CD4-positive, alpha-beta T cell treated with Interleukin-4 for 4 hours (primary cell): Measurements from ENCODE around the gene PDE11A.
"Not testable (repeated sequence)": the region's sequence is repeated elsewhere in the genome, so short reads cannot be mapped to it uniquely, and the experiment has no call there.

ENCODE experiments used
- DNase-seq: peaks from one replicate; pipeline ENCODE4 v3.0.0-alpha.2; 2020

PDE11A gene

GRCh38 chr2:177880285-177880684 lies 192.3 kb downstream of the PDE11A start:
- no peak for DNase-seq

- no peak for DNase-seq
Observed at GRCh38 chr2:177876950-177877349, 195.6 kb downstream of the PDE11A start.

GRCh38 chr2:177874686-177875085 lies 197.9 kb downstream of the PDE11A start:
- no peak for DNase-seq

- no peak for DNase-seq
Observed at GRCh38 chr2:177873915-177874314, 198.7 kb downstream of the PDE11A start.

GRCh38 chr2:177872286-177872685 lies 200.3 kb downstream of the PDE11A start:
- DNase-seq: no peak

GRCh38 chr2:177869912-177870311 lies 202.7 kb downstream of the PDE11A start:
- no peak for DNase-seq

GRCh38 chr2:177869209-177869608 lies 203.4 kb downstream of the PDE11A start:
- DNase-seq: no peak

GRCh38 chr2:177868806-177869205 lies 203.8 kb downstream of the PDE11A start:
- DNase-seq: no peak

- no peak for DNase-seq
Observed at GRCh38 chr2:177857538-177857937, 215.0 kb downstream of the PDE11A start.

- no peak for DNase-seq
Observed at GRCh38 chr2:177852389-177852788, 220.2 kb downstream of the PDE11A start.

GRCh38 chr2:177843188-177843587 lies 229.4 kb downstream of the PDE11A start:
- no peak for DNase-seq

- no peak for DNase-seq
Observed at GRCh38 chr2:177842243-177842642, 230.3 kb downstream of the PDE11A start.

- not testable (repeated sequence) for DNase-seq
Observed at GRCh38 chr2:177835418-177836204, 237.0 kb downstream of the PDE11A start.

- DNase-seq: no peak
Observed at GRCh38 chr2:177832611-177833433, 239.8 kb downstream of the PDE11A start.

GRCh38 chr2:177830881-177831386 lies 241.6 kb downstream of the PDE11A start:
- no peak for DNase-seq

GRCh38 chr2:177828557-177828956 lies 244.0 kb downstream of the PDE11A start:
- DNase-seq: no peak

GRCh38 chr2:177826897-177827296 lies 245.7 kb downstream of the PDE11A start:
- no peak for DNase-seq

- no peak for DNase-seq
Observed at GRCh38 chr2:177822941-177823340, 249.6 kb downstream of the PDE11A start.

GRCh38 chr2:177818412-177818811 lies 254.2 kb downstream of the PDE11A start:
- DNase-seq: no peak

GRCh38 chr2:177817300-177817699 lies 255.3 kb downstream of the PDE11A start:
- no peak for DNase-seq

- DNase-seq: no peak
Observed at GRCh38 chr2:177816766-177817165, 255.8 kb downstream of the PDE11A start.

- DNase-seq: no peak
Observed at GRCh38 chr2:177812713-177813396, 259.7 kb downstream of the PDE11A start.

- DNase-seq: no peak
Observed at GRCh38 chr2:177810906-177811305, 261.7 kb downstream of the PDE11A start.
